ENCODE measurements around the gene KIF22. TPM values are rescaled to one million over a fixed set of nuclear protein-coding genes. Genes with fewer than 3 reads are reported as not detected.

Gene KIF22
- total RNA-seq, 1 experiment from 2014 or later = 29.9 TPM

- in situ Hi-C loops (cut with HindIII; ENCODE audit: low pct_unique_long_range_greater_than_20kb, low sequenced_read_pairs) = no loop called here
- peak; percentile 14 for DNase-seq (ENCODE audit: low read depth, low spot score)
Measured at GRCh38 chr16:29809850-29810698, 19.5 kb downstream of the KIF22 start.

DNA sequence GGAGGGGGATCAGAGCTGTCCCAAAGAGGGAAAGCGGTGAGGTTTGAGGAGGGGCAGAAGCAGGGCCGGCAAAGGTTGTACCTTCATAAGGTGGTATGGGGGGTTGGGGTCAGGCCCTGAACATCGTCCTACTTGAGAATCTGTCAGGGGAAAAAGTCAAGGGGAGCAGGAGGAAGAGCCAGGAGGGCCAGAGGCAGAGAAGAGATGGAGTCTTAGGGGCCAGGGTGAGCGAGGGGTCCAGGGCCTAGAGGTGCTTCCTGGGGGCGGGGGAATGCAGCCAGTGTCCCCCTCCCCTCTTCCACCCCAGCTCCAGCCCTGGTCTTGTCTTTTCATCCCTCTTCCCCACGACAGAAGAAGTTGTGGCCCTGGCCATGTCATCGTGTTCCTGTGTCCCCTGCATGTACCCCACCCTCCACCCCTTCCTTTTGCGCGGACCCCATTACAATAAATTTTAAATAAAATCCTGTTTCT lies 20.2 kb downstream of the KIF22 start:
- DNase-seq (ENCODE audit: low read depth, low spot score) = no peak
- in situ Hi-C loops (cut with HindIII; ENCODE audit: low pct_unique_long_range_greater_than_20kb, low sequenced_read_pairs) = no loop called here

- in situ Hi-C loops (cut with HindIII; ENCODE audit: low pct_unique_long_range_greater_than_20kb, low sequenced_read_pairs) = no loop called here
Measured at GRCh38 chr16:29811170-29811895, 20.8 kb downstream of the KIF22 start.

GRCh38 chr16:29811896-29812665 lies 21.5 kb downstream of the KIF22 start, which contains the start of gene PRRT2:
TSS of gene PRRT2 (plus strand) at chr16:29812193. CDS start at chr16:29813055, 862 bp downstream.
- no peak for DNase-seq (ENCODE audit: low read depth, low spot score)
- in situ Hi-C loops (cut with HindIII; ENCODE audit: low pct_unique_long_range_greater_than_20kb, low sequenced_read_pairs) = no loop called here

More at GRCh38 chr16:29811170-29811895, 20.8 kb downstream of the KIF22 start:
- DNase-seq (ENCODE audit: low read depth, low spot score) = peak; percentile 94

DNA sequence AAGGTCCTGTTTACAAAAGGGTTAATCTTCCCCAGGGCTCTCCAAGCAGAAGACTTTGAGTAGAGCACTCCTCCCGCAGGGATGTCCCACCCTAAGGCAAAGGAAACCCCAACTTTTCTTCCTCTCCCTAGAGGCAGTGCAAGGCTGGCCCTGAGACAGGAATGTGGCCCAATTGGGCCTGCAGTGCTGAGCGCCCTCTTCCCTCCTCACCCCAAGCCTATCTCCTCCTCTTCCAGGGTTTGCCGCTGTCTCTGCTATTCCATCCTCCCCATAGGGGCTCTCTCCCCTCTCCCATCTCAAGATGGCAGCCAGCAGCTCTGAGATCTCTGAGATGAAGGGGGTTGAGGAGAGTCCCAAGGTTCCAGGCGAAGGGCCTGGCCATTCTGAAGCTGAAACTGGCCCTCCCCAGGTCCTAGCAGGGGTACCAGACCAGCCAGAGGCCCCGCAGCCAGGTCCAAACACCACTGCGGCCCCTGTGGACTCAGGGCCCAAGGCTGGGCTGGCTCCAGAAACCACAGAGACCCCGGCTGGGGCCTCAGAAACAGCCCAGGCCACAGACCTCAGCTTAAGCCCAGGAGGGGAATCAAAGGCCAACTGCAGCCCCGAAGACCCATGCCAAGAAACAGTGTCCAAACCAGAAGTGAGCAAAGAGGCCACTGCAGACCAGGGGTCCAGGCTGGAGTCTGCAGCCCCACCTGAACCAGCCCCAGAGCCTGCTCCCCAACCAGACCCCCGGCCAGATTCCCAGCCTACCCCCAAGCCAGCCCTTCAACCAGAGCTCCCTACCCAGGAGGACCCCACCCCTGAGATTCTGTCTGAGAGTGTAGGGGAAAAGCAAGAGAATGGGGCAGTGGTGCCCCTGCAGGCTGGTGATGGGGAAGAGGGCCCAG lies 22.4 kb downstream of the KIF22 start:
- in situ Hi-C loops (cut with HindIII; ENCODE audit: low pct_unique_long_range_greater_than_20kb, low sequenced_read_pairs) = no loop called here

DNA sequence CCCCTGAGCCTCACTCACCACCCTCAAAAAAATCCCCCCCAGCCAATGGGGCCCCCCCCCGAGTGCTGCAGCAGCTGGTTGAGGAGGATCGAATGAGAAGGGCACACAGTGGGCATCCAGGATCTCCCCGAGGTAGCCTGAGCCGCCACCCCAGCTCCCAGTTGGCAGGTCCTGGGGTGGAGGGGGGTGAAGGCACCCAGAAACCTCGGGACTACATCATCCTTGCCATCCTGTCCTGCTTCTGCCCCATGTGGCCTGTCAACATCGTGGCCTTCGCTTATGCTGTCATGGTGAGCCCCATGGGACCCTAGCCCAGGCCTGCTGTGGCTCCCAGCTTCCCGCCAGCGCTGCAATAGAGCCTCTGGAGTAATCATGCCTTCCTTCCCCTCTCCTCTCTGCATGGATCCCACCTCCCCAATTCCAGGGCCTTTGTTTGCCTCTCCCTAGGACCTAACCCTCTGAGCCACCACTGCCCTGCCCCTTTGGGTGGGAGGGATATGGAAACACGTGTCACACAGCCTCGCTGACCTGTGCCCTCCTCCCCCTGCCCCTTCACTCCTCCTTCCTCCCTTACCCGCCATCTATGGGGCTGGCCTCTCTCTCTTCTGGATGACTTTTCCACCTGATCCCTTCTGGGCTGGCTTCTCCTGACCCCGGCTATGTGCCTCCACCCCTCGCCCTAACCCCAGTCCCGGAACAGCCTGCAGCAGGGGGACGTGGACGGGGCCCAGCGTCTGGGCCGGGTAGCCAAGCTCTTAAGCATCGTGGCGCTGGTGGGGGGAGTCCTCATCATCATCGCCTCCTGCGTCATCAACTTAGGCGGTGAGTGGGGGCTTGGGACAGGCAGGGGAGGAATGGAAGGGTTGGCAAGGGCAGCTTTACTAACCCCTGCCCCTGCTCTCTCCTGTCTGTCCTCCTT lies 23.4 kb downstream of the KIF22 start:
- DNase-seq (ENCODE audit: low read depth, low spot score) = no peak
- in situ Hi-C loops (cut with HindIII; ENCODE audit: low pct_unique_long_range_greater_than_20kb, low sequenced_read_pairs) = no loop called here

More for the DNA sequence above, 22.4 kb downstream of the KIF22 start:
- DNase-seq (ENCODE audit: low read depth, low spot score) = no peak

GRCh38 chr16:29814592-29814991 lies 24.0 kb downstream of the KIF22 start:
- in situ Hi-C loops (cut with HindIII; ENCODE audit: low pct_unique_long_range_greater_than_20kb, low sequenced_read_pairs) = no loop called here
- no peak for DNase-seq (ENCODE audit: low read depth, low spot score)

DNA sequence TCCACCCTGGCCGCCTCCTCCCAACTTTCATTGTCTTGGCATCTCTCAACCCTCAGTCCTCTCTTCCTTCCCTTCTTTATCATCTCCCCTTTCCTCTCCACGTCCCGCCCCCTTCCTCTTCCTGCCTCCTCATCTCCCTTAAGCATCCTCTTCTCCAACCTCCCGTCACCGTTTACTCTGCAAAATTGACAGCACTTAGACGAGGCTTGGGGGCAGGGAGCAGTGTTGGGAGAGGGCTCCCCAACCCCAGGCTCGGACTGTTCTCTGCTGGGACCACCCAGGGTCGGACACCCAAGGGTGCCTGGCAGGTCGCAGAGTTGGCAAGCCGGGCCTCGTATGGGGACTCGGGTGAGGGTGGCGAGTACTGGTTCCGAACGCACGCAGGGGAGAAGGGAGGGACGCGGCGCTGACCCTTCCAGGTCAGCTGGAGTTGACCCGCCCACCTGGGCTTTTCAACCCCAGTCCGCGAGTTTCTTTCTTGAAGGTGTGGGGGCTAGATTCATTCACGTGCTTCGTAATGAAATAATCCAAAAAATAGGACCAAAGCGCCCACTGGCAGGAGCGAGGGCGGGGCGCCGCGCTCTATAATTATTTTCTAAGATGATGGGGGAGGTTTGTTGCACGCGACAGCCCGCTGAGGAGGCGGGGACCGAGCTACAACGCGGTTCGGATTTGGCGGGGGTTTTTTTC lies 24.6 kb downstream of the KIF22 start:
- no peak for DNase-seq (ENCODE audit: low read depth, low spot score)
- in situ Hi-C loops (cut with HindIII; ENCODE audit: low pct_unique_long_range_greater_than_20kb, low sequenced_read_pairs) = no loop called here

DNA sequence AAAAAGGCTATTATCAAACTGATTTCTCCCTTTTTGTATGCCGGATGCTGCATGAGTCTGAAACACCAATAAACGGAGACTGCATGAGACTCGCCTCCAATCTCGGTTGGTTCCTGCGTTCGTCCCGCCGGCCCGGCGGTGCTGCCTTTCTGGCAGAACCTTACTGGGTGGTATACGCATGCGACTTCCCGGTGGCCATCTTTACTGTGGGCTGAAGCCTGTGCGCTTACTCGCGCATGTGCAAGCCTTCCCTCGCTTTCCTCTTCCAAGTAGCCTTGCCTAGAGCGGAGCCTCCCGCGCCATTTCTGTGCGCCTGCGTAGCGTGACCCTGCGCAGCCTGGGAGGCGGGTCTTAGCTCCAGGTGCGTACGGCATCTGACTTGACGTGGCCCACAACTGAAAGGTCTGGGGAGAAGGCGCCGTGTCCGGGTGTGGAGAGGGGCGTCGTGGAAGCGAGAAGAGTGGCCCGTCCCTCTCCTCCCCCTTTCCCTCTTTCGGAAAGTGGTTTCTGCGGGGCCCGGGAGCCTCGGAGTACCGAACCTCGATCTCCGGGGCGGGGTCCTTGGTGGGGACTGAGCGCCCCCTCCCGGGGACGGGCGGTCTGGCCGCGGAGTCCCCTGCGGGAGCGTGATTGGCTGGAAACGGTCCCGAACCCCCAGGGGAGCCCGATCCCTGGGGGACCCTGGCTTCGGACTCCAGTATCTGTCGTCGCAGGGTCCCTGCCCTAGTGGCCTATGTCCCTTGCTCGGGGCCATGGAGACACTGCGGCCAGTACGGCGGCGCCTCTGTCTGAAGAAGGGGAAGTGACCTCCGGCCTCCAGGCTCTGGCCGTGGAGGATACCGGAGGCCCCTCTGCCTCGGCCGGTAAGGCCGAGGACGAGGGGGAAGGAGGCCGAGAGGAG lies 25.5 kb downstream of the KIF22 start, which contains the start of gene PAGR1:
TSS of gene PAGR1 (plus strand) at position 360 of the 901 bp plus-strand sequence. CDS start at position 734, 374 bp downstream.
- in situ Hi-C loops (cut with HindIII; ENCODE audit: low pct_unique_long_range_greater_than_20kb, low sequenced_read_pairs) = no loop called here
- DNase-seq (ENCODE audit: low read depth, low spot score) = peak; percentile 98

DNA sequence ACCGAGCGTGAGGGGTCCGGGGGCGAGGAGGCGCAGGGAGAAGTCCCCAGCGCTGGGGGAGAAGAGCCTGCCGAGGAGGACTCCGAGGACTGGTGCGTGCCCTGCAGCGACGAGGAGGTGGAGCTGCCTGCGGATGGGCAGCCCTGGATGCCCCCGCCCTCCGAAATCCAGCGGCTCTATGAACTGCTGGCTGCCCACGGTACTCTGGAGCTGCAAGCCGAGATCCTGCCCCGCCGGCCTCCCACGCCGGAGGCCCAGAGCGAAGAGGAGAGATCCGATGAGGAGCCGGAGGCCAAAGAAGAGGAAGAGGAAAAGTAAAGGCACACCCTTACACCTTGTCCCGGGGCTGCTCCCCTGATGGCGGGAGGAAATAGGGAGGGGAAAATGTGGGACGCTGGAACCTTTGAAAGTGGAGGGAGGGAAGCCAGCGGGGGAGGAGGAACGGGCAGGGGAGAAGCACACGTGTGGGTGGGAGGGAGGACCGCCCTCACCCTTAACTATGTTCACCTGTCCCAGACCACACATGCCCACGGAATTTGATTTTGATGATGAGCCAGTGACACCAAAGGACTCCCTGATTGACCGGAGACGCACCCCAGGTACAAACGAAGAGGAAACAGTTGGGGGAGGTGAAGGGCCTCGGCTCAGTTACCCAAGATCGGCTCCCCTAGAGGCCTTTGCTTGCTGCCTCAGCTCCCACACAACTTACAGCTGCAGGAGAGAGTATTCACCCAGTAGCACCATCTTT lies 26.3 kb downstream of the KIF22 start:
- DNase-seq (ENCODE audit: low read depth, low spot score) = peak; percentile 59
- in situ Hi-C loops (cut with HindIII; ENCODE audit: low pct_unique_long_range_greater_than_20kb, low sequenced_read_pairs) = no loop called here

- in situ Hi-C loops (cut with HindIII; ENCODE audit: low pct_unique_long_range_greater_than_20kb, low sequenced_read_pairs) = no loop called here
- DNase-seq (ENCODE audit: low read depth, low spot score) = no peak
Measured at GRCh38 chr16:29818082-29818481, 27.5 kb downstream of the KIF22 start.

GRCh38 chr16:29819506-29819905 lies 29.0 kb downstream of the KIF22 start:
- in situ Hi-C loops (cut with HindIII; ENCODE audit: low pct_unique_long_range_greater_than_20kb, low sequenced_read_pairs) = no loop called here

GRCh38 chr16:29820271-29820701 lies 29.7 kb downstream of the KIF22 start, which contains the start of gene MVP:
TSS of gene MVP (plus strand) at chr16:29820462. CDS start at chr16:29830550, 10,088 bp downstream.
- DNase-seq (ENCODE audit: low read depth, low spot score) = peak; percentile 49

More at GRCh38 chr16:29819506-29819905, 29.0 kb downstream of the KIF22 start:
- DNase-seq (ENCODE audit: low read depth, low spot score) = no peak

More at GRCh38 chr16:29820271-29820701, 29.7 kb downstream of the KIF22 start, which contains the start of gene MVP:
- in situ Hi-C loops (cut with HindIII; ENCODE audit: low pct_unique_long_range_greater_than_20kb, low sequenced_read_pairs) = no loop called here

Measured in SK-MEL-5 (cell line).